T-helper 17 cell (primary cell): ENCODE data around the gene HOXB9. TPM values are rescaled to one million over a fixed set of nuclear protein-coding genes. Genes with fewer than 3 reads are reported as not detected.

Experiments used
- ATAC-seq: fragments of 150-1000 bp; cut with Tn5 transposase; 2 replicates; pipeline ENCODE4 v1.10.0; 2021; ENCODE audit warnings: mild to moderate bottlenecking, moderate library complexity
- DNase-seq, 3 donors: peaks; one replicate each; pipeline versions ENCODE4 v3.0.0 to v3.0.0-alpha.2; 2020 to 2021
- H3K9me3 ChIP-seq: one replicate; pipeline ENCODE4 v1.7.0; 2013; ENCODE audit warnings: low read length, mild to moderate bottlenecking; ENCODE audit not compliant: control insufficient read depth, poor library complexity, severe bottlenecking
- H3K27ac Mint-ChIP-seq: one replicate; pipeline ENCODE4 v1.8.0; 2022; ENCODE audit warnings: mild to moderate bottlenecking, moderate library complexity, mixed read lengths
- H3K27me3 Mint-ChIP-seq: one replicate; pipeline ENCODE4 v1.8.0; 2022; ENCODE audit warnings: mixed read lengths
- H3K36me3 Mint-ChIP-seq: one replicate; pipeline ENCODE4 v1.8.0; 2022; ENCODE audit warnings: low read depth, mixed read lengths
- H3K4me1 Mint-ChIP-seq: one replicate; pipeline ENCODE4 v1.8.0; 2022; ENCODE audit warnings: mild to moderate bottlenecking, mixed read lengths
- H3K4me3 Mint-ChIP-seq: one replicate; pipeline ENCODE4 v1.8.0; 2022; ENCODE audit warnings: mild to moderate bottlenecking, moderate library complexity, mixed read lengths
- total RNA-seq, 4 donors: library from RNA in 2 of 4; stranded (reverse) in 2 of 4; gene quantifications; one replicate each; pipeline ENCODE4 v1.2.3 and lab custom pipeline; 2022 to 2026

Gene HOXB9
- total RNA-seq, 2 donors from 2014 or later: 0.16 TPM; not detected in 1

DNA sequence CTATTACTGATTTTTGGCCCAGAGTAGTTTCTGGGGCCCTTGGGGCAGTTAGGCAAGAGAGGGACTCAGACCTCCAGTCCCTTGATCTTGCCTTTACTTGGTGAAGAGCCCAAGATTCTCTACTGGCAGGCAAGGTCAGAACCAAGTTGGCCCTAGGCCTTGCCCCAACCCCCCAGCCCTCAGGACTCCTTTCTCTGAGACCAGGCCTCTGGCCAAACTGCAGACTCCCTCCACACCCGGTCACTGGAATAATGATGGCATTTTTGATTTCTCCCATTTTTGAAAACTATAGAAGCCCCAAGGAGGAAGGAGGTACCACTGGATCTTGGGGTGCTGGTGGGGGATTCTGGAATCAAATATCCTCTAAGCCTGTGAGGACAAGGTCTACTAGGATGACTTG is 18.0 kb upstream of the HOXB9 start:
- ATAC-seq (no peak), DNase-seq (no peak)
- peaks cover 9% of the 10 kb centered on the region for H3K36me3 Mint-ChIP-seq
- no peaks in the 10 kb centered on the region for H3K9me3 ChIP-seq
- no peak overlapping the region for H3K27ac Mint-ChIP-seq
- peaks cover 19% of the 10 kb centered on the region for H3K4me1 Mint-ChIP-seq
- H3K4me3 Mint-ChIP-seq: no peak overlapping the region
- H3K27me3 Mint-ChIP-seq: peaks cover 88% of the 10 kb centered on the region

GRCh38 chr17:48643697-48644012 is 17.5 kb upstream of the HOXB9 start:
- no peak for ATAC-seq
- H3K4me3 Mint-ChIP-seq: no peak overlapping the region
- H3K27me3 Mint-ChIP-seq: peaks cover 89% of the 10 kb centered on the region
- H3K27ac Mint-ChIP-seq: no peak overlapping the region
- peaks cover 9% of the 10 kb centered on the region for H3K36me3 Mint-ChIP-seq
- peaks cover 19% of the 10 kb centered on the region for H3K4me1 Mint-ChIP-seq
- no peak for DNase-seq
- H3K9me3 ChIP-seq: no peaks in the 10 kb centered on the region

GRCh38 chr17:48642843-48643696 is 16.9 kb upstream of the HOXB9 start:
- ATAC-seq (no peak), DNase-seq (no peak)
- H3K4me3 Mint-ChIP-seq: peak overlapping the region; percentile 67
- H3K27me3 Mint-ChIP-seq: peaks cover 89% of the 10 kb centered on the region
- H3K4me1 Mint-ChIP-seq: peaks cover 21% of the 10 kb centered on the region
- H3K36me3 Mint-ChIP-seq: peaks cover 9% of the 10 kb centered on the region
- no peak overlapping the region for H3K27ac Mint-ChIP-seq
- H3K9me3 ChIP-seq: no peaks in the 10 kb centered on the region

DNA sequence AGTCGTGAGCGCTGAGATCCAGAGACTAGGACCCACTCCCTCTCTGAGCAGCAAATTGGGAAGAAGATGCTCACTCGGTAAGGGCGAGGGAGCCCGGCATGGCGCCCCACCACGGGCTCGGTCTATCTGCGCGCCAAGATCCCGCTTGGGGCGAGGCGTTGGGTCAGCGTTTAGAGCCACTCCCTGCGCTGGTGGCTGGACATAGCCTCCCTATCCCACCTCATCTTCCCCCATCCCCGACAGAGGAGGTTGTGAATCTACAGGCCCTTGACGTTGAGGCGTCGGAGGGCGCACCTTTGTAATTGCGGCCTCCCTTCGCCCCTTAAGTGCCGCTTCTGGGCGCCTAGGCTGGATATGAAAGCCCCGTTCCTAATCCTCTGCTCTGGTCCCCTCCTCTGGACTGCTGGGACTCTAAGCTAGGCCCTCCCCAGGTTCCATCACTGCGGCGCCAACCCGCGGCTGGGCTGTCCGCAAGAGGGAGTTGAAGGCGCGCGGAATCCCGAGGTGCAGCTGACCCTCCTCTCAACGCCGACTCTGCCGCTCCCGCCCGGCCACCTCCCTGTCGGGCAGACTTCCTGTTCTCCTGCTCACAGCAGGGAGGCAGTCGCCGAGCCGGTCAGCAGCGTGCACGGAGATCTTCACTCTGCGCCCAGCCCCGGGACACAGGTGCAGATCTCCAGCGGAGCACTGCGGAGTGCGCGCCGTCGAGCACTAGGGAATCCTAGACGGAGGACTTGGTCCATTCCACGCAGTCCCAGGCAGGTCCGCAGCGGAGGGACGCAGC is 16.1 kb upstream of the HOXB9 start:
- H3K36me3 Mint-ChIP-seq: peaks cover 9% of the 10 kb centered on the region
- no peaks in the 10 kb centered on the region for H3K9me3 ChIP-seq
- H3K27ac Mint-ChIP-seq: peak overlapping the region; percentile 83
- ATAC-seq (no peak), DNase-seq (no peak)
- H3K4me3 Mint-ChIP-seq: peak overlapping the region; percentile 67
- H3K27me3 Mint-ChIP-seq: peaks cover 91% of the 10 kb centered on the region
- peaks cover 21% of the 10 kb centered on the region for H3K4me1 Mint-ChIP-seq

DNA sequence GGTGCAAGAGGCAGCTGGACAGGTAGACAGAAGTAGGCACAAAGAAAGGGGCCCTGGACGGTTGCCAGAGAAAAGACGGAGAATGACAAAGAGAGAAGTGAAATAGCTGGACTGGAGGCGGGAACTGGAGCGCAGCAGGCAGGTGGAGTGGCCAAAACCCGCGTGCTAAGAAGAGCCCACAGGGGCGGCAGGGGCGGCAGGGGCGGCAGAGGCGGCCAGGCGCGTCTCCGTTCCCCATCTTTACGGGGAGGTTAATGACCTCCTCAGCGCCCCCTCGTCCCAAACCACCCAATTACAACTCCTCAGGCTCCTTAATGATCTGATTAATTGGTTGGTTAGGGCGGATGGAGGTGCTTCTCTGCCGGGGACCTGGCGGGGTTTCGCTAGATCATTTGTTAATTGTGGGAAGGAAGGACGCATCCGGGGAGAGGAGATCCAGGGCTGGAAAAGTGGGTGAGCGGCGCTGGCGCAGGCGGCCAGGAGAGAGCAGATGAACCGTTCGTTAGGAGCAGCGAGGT is 15.4 kb upstream of the HOXB9 start:
- Mint-ChIP-seq H3K4me1 (peaks cover 19% of the 10 kb centered on the region), H3K27ac (peak overlapping the region; percentile 83), H3K27me3 (peaks cover 97% of the 10 kb centered on the region), H3K36me3 (peaks cover 6% of the 10 kb centered on the region), H3K4me3 (peak overlapping the region; percentile 47)
- no peaks in the 10 kb centered on the region for H3K9me3 ChIP-seq
- DNase-seq (no peak), ATAC-seq (no peak)

- Mint-ChIP-seq H3K4me1 (peaks cover 19% of the 10 kb centered on the region), H3K27me3 (peaks cover 99% of the 10 kb centered on the region), H3K36me3 (peaks cover 6% of the 10 kb centered on the region), H3K4me3 (no peak overlapping the region), H3K27ac (no peak overlapping the region)
- DNase-seq: no peak
- no peaks in the 10 kb centered on the region for H3K9me3 ChIP-seq
- no peak for ATAC-seq
These were observed 14.7 kb upstream of the HOXB9 start for GRCh38 chr17:48640858-48641180.

DNA sequence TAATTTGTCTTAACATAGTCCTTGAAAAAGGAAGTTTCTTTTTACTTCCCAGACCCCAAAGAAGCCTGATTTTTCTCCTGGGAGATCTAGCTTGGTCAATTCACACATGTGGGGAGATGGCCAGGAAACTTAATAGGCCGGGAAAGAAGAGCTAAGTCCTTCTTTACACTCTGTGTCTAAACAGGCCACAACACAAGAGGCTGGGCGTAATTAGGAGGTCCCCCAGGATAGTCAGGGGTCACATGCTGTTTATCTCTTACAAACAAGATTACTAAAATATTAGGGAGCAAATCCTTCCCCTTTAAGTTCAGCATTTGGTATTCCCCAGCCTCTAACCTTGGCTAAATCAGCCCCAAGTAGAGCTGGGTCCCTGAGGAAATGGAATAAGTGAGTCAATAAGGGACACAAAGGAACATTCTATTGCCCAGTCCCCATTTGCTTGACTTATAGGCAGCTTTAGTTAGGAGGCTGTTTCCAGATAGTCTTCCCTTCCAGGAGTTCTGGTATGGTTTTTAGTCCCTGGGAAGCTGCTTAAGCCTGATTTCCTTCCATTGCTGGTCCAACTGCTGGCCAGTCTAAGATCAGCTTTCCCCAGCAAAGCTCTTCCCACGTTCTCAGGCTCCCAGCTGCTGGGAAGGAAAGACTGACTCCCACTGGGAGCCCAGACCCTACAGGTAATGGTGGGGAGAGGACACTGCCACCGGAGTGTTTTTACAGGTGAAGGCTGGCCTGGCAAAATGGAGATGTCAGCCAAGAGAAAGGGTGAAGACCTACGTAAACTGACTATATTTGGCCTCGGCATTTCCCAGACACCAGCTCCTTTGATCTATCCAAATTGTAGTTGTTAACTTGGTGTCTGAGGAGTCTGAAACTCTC is 14.1 kb upstream of the HOXB9 start:
- peaks cover 17% of the 10 kb centered on the region for H3K4me1 Mint-ChIP-seq

GRCh38 chr17:48639136-48639535 is 13.0 kb upstream of the HOXB9 start:
- H3K27ac Mint-ChIP-seq: no peak overlapping the region
- H3K4me3 Mint-ChIP-seq: no peak overlapping the region
- H3K9me3 ChIP-seq: no peaks in the 10 kb centered on the region
- DNase-seq (no peak), ATAC-seq (no peak)
- peaks cover 99% of the 10 kb centered on the region for H3K27me3 Mint-ChIP-seq
- peaks cover 2% of the 10 kb centered on the region for H3K36me3 Mint-ChIP-seq
- H3K4me1 Mint-ChIP-seq: peaks cover 14% of the 10 kb centered on the region

More for the DNA sequence above, 14.1 kb upstream of the HOXB9 start:
- H3K27ac Mint-ChIP-seq: no peak overlapping the region
- no peak for DNase-seq
- no peaks in the 10 kb centered on the region for H3K9me3 ChIP-seq
- H3K4me3 Mint-ChIP-seq: no peak overlapping the region
- peaks cover 99% of the 10 kb centered on the region for H3K27me3 Mint-ChIP-seq
- H3K36me3 Mint-ChIP-seq: peaks cover 6% of the 10 kb centered on the region
- no peak for ATAC-seq

- no peak overlapping the region for H3K4me3 Mint-ChIP-seq
- H3K27me3 Mint-ChIP-seq: peaks cover 95% of the 10 kb centered on the region
- H3K27ac Mint-ChIP-seq: no peak overlapping the region
- peaks cover 2% of the 10 kb centered on the region for H3K36me3 Mint-ChIP-seq
- peaks cover 17% of the 10 kb centered on the region for H3K4me1 Mint-ChIP-seq
- no peak for DNase-seq
- H3K9me3 ChIP-seq: no peaks in the 10 kb centered on the region
- no peak for ATAC-seq
These were observed 11.4 kb upstream of the HOXB9 start for GRCh38 chr17:48637323-48638260.

DNA sequence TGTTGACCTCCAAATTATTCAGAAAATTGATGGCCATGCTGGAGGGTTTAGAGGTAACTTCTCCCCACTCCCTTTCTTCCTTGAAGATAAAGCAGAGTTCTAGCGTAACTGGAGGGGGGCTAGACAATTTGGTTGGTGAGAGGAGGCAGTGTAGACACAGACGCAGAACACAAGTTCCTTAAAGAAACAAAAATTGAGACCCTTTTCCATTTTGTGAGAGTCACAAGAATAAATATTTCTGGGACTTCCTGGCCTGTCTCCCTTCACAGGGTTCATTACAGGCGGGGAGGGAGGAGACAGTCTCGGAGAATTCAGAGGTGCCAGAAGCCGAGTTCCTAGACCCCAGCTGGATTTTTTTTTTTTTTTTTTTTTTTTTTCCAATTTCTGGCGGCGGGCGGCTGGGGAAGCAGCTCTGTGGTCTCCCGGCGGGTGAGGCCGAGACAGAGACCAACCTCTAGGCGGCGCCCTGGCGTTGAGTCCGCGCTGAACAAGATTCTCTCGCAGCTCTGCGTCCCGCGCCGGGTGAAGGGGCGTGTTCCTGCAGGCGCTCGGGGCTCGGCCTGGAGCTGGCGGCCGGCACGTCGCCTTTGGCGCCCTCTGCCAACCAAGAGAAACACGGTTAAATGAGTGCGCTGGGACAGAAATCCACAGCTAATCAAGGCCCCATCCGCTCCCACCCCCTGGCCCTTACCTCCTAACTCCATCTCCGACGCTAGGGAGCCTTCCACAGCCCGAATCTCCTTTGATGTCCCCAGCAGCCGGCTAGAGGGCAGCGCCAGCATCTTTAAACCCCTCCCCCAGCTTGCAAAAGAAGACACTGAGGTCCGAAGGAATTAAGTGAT is 10.2 kb upstream of the HOXB9 start:
- no peaks in the 10 kb centered on the region for H3K9me3 ChIP-seq
- ATAC-seq: peak; percentile 84
- DNase-seq: peak; percentile 49 to 60 (median 53)
- Mint-ChIP-seq H3K27me3 (peaks cover 93% of the 10 kb centered on the region), H3K4me3 (no peak overlapping the region), H3K4me1 (peaks cover 10% of the 10 kb centered on the region), H3K27ac (no peak overlapping the region), H3K36me3 (no peaks in the 10 kb centered on the region)

DNA sequence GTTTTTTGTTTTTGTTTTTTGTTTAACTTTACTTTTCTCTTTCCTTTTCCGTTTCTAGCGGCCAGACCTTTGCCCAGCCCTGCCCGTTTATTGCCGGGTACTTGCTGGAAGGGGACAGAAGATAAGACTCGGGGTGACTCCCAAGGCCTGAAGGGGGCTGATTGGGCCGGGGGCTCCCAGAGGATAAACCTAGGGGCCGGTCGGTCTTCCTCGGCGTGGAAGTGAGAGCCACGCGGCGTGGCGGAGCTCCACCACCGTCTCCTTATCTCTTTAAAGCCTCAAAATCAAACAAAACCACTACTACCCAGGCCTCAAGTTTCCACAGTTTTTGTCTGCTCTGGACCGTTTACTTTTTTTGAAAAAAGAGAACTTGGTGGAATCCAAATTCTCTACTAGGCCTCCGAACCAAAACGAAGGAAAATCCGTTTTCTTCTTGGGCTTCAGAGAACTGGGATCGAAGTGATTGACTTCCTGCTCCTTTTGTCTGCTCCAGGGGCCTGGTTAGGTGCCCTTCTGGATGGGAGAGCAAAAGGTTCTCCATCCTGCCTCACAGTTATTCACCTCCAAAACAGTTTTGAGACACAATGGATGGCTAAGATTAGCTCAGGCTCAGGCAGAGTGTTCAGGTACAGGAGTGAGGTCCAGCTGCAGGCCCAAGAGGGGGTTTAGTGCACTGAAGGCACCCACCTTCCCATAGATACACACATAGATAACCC is 8.5 kb upstream of the HOXB9 start:
- H3K36me3 Mint-ChIP-seq: peaks cover 2% of the 10 kb centered on the region
- no peak for DNase-seq
- H3K27me3 Mint-ChIP-seq: peaks cover 94% of the 10 kb centered on the region
- ATAC-seq: no peak
- H3K27ac Mint-ChIP-seq: peak overlapping the region; percentile 11
- H3K9me3 ChIP-seq: no peaks in the 10 kb centered on the region
- peaks cover 8% of the 10 kb centered on the region for H3K4me1 Mint-ChIP-seq
- H3K4me3 Mint-ChIP-seq: peak overlapping the region; percentile 78
